ENCODE measurements around the gene ADAT3.
"Not testable (repeated sequence)": the region's sequence is repeated elsewhere in the genome, so short reads cannot be mapped to it uniquely, and the experiment has no call there.

The ADAT3 gene

DNA sequence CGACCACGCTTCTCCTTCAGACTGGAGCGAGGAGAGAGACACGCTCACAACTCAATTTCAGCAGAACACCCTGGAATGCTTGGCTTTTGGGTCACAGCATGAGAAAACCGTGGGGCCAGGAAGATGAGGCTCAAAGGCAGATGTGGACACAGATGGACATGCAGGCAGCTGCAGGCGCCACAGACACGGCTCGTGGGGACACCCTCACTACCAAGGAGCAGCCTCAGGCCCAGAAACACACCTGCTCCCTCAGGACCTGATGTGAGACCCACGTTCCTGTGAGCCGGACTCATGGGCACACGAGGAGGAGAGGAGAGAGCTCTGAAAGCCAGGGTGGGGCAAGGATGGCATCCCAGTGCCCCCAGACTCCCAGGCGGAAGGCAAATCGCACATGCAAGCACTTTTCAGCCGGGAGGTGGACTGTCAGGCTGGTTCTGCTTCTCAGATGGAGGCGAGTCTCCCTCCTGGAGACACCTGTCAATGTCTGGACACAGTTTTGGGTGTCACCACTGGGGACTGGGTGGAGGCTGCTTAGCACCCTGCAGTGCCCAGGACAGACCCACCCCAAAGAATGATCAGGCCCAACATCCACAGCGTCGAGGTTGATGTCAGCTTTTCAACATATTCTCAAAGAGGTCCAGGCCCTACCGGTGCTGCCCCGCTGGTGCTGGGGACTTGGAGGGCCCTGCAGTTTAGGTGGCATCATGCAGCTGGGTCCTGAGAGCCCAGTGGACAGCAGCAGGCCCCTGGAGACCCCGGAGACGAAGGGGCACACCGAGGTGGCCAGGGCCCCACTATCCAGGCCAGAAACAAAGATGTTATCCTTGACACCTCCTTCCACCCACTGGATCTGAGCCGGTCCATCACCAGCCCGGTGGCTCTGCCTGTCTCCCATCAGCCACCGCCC is 22.2 kb upstream of the ADAT3 start:
- TF ChIP-seq MYC (IDR thresholded peaks at IDR 0.05; ENCODE audit: low read depth, low read length) (no peak), POLR2A (IDR thresholded peaks at IDR 0.05; ENCODE audit: extremely low read depth, insufficient read length) (no peak)
- TF ChIP-seq, protein P1, sequence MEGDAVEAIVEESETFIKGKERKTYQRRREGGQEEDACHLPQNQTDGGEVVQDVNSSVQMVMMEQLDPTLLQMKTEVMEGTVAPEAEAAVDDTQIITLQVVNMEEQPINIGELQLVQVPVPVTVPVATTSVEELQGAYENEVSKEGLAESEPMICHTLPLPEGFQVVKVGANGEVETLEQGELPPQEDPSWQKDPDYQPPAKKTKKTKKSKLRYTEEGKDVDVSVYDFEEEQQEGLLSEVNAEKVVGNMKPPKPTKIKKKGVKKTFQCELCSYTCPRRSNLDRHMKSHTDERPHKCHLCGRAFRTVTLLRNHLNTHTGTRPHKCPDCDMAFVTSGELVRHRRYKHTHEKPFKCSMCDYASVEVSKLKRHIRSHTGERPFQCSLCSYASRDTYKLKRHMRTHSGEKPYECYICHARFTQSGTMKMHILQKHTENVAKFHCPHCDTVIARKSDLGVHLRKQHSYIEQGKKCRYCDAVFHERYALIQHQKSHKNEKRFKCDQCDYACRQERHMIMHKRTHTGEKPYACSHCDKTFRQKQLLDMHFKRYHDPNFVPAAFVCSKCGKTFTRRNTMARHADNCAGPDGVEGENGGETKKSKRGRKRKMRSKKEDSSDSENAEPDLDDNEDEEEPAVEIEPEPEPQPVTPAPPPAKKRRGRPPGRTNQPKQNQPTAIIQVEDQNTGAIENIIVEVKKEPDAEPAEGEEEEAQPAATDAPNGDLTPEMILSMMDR (IDR thresholded peaks at IDR 0.05; ENCODE audit: low read depth, low read length), result no peak
- TF ChIP-seq, protein P2, sequence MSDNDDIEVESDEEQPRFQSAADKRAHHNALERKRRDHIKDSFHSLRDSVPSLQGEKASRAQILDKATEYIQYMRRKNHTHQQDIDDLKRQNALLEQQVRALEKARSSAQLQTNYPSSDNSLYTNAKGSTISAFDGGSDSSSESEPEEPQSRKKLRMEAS (IDR thresholded peaks at IDR 0.05; ENCODE audit: low read depth, low read length), result no peak
- DNase-seq (ENCODE audit: low read depth), result no peak
- no peak overlapping the region for H3K4me3 ChIP-seq (ENCODE audit: low read depth, low read length)

DNA sequence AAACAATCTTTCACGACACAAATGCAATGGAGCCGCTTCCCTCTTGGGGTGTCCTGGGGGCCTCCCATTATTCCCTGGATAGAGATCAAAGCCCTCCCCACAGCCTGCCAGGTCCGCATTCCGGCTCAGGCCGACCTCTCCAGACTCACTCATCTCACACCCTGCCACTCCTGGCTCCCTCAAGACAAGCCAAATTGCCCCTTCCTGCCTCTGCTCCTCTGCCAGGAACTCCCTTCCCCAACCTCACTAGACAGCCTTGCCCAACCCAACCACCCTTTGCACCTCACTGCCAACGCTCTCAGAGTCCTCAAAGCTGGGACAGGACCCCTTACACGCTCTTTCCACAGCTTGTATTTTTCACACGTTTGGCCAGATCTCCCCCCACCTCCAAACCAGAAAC is 21.4 kb upstream of the ADAT3 start:
- TF ChIP-seq MYC (IDR thresholded peaks at IDR 0.05; ENCODE audit: low read depth, low read length) (no peak), POLR2A (IDR thresholded peaks at IDR 0.05; ENCODE audit: extremely low read depth, insufficient read length) (no peak)
- TF ChIP-seq, protein P2 (IDR thresholded peaks at IDR 0.05; ENCODE audit: low read depth, low read length), result no peak
- TF ChIP-seq, protein P1 (IDR thresholded peaks at IDR 0.05; ENCODE audit: low read depth, low read length), result no peak
- peak overlapping the region; percentile 71 for H3K4me3 ChIP-seq (ENCODE audit: low read depth, low read length)
- no peak for DNase-seq (ENCODE audit: low read depth)

DNA sequence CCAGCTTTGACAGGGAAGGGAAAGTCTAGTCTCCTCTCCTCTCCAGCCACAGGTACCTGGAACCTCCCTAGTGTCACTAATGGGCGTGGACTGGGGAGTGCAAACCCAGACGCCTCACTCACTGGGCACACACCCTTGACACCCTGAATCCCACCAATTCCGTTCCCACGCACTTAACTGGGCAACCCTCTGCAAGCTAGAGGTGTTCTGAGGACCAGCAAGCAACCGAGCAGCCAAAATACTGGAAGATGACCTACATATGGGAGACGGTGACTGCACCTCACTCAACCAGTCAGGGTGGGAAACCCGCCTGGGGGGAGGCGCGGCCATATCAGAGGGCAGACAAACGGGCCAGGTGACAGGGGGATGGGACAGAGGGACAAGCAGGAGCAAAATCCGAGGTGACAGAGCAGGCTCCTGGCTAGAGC is 20.9 kb upstream of the ADAT3 start:
- no peak for DNase-seq (ENCODE audit: low read depth)
- TF ChIP-seq POLR2A (IDR thresholded peaks at IDR 0.05; ENCODE audit: extremely low read depth, insufficient read length), result no peak
- TF ChIP-seq, protein P2 (IDR thresholded peaks at IDR 0.05; ENCODE audit: low read depth, low read length), result no peak
- TF ChIP-seq, protein P1 (IDR thresholded peaks at IDR 0.05; ENCODE audit: low read depth, low read length), result no peak
- no peak for TF ChIP-seq MYC (IDR thresholded peaks at IDR 0.05; ENCODE audit: low read depth, low read length)
- peak overlapping the region; percentile 71 for H3K4me3 ChIP-seq (ENCODE audit: low read depth, low read length)

DNA sequence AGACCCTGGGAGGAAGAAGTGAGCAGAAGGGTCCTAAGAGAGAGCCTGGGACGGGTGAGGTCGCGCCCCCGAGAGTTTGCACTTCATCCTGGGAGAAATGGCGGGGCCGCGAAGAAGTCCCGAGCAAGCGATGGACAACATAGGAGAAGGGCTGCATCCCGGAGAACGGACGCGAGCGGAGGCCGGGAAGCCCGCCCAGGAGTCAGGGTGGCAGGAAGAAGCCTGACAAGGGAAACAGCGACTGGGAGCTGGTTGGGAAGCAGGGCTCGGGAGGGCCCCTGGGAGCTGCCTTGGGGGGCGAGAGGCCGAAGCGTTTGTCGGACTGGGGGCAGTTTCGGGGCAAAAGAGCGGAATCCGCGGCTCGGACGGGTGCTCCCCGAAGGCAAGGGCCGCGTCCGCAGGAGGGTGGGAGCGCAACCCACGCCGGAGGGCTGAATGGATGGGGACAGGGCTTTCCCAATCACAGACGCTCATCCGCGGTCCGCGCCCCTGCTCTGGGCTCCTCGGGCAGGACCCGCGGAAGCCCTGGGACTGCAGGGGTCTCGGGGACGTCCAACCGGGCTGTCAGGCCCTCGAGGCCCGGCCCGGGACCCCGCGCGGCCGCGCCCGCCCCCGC is 20.4 kb upstream of the ADAT3 start:
- peak overlapping the region; percentile 71 for H3K4me3 ChIP-seq (ENCODE audit: low read depth, low read length)
- DNase-seq (ENCODE audit: low read depth), result no peak
- TF ChIP-seq, protein P1 (IDR thresholded peaks at IDR 0.05; ENCODE audit: low read depth, low read length), result no peak
- TF ChIP-seq MYC (IDR thresholded peaks at IDR 0.05; ENCODE audit: low read depth, low read length) (no peak), POLR2A (IDR thresholded peaks at IDR 0.05; ENCODE audit: extremely low read depth, insufficient read length) (no peak)
- TF ChIP-seq, protein P2 (IDR thresholded peaks at IDR 0.05; ENCODE audit: low read depth, low read length), result no peak

DNA sequence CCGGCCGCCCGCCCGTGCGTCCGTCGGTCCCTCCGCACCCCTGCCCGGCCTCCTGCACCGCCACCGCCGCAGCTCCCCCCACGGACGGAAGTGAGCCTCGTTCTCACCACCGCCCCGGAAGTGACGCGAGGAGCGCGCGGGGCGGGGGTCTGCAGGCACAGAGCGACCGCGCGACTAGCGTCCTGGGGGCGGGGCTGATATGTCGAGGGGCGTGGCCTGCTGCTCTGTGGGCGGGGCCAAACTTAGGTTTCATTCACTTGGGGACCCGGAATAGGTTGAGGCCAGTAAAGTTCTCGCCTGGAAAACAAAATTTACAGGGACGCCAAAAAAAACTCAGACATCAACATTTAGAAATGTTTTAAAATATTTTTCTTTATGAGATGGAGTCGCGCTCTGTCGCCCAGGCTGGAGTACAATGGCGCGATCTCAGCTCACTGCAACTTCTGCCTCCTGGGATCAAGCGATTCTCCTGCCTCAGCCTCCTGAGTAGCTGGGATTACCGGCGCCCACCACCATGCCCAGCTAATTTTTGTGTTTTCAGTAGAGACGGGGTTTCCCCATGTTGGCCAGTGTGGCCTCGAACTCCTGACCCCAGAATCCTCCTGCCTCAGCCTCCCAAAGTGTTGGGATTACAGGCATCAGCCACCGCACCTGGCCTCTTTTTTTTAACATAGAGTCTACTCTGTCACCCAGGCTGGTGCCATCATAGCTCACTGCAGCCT is 19.6 kb upstream of the ADAT3 start, which contains the start of gene ABHD17A:
TSS of gene ABHD17A (minus strand) at position 99 of the 722 bp plus-strand sequence. CDS start 3,930 bp downstream, outside the sequence.
- H3K4me3 ChIP-seq (ENCODE audit: low read depth, low read length), result peak within 1 kb of the TSS; percentile 71
- TF ChIP-seq, protein P2 (IDR thresholded peaks at IDR 0.05; ENCODE audit: low read depth, low read length), result peak; percentile 16; the same call in 1 of the 2 replicates
- TF ChIP-seq MYC (IDR thresholded peaks at IDR 0.05; ENCODE audit: low read depth, low read length), result peak; percentile 31; the same call in 1 of the 2 replicates
- DNase-seq (ENCODE audit: low read depth), result peak; percentile 92

DNA sequence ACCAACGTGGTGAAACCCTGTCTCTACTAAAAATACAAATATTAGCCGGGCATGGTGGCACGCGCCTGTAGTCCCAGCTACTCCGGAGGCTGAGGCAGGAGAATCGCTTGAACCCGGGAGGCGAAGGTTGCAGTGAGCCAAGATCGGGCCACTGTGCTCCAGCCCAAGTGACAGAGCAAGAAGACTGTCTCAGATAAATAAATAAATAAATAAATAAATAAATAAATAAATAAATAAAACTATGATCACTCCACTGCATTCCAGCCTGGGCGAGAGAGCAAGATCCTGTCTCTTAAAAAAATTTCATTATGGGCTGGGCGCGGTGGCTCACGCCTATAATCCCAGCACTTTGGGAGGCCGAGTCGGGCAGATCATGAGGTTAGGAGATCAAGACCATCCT is 18.8 kb upstream of the ADAT3 start:
- not testable (repeated sequence) for H3K4me3 ChIP-seq (ENCODE audit: low read depth, low read length); DNase-seq (ENCODE audit: low read depth)

Data from NB4 (cell line).